ENCODE results near the gene DAAM2.

GRCh38 chr6:39945626-39946025 lies 153.4 kb downstream of the DAAM2 start:
- TF ChIP-seq CTCF (optimal IDR thresholded peaks at IDR 0.05 in 1 of 3, IDR thresholded peaks at IDR 0.05 in 1 of 3, conservative IDR thresholded peaks at IDR 0.05 in 1 of 3; ENCODE audit: extremely low read depth in 1 of 3, insufficient read depth in 2 of 3, low read length in 3 of 3) (no peak), EZH2 (IDR thresholded peaks at IDR 0.05; ENCODE audit: low read length) (no peak)
